MM.1S (cell line): ENCODE data around the gene IGF2BP3.

Experiments
- DNase-seq: peaks from one replicate; pipeline ENCODE4 v3.0.0-alpha.2; 2015
- H2AFZ ChIP-seq: fragments of 300-600 bp; sonication (generic); 2 replicates; pipeline ENCODE4 v1.6.0; 2016; ENCODE audit warnings: antibody characterized with exemption, low read length
- H3F3A ChIP-seq: fragments of 300-600 bp; sonication (generic); 2 replicates; pipeline ENCODE4 v1.6.1; 2016; ENCODE audit warnings: mild to moderate bottlenecking, antibody characterized with exemption, low read length, moderate library complexity, mixed read lengths; ENCODE audit not compliant: insufficient read depth
- H3K27ac ChIP-seq: fragments of 300-600 bp; sonication (generic); 2 replicates; pipeline ENCODE4 v1.5.1; 2016; ENCODE audit warnings: mild to moderate bottlenecking, low read length
- H3K27me3 ChIP-seq: fragments of 300-600 bp; sonication (generic); replicated peaks from 2 replicates; pipeline ENCODE4 v1.6.0; 2016; ENCODE audit warnings: low read length; ENCODE audit not compliant: insufficient read depth
- H3K36me3 ChIP-seq: fragments of 300-600 bp; sonication (generic); replicated peaks from 2 replicates; pipeline ENCODE4 v1.6.1; 2016; ENCODE audit warnings: mild to moderate bottlenecking, low read length, mixed read lengths; ENCODE audit not compliant: insufficient read depth
- H3K4me1 ChIP-seq: fragments of 300-600 bp; sonication (generic); 2 replicates; pipeline ENCODE4 v1.6.1; 2016; ENCODE audit warnings: low read length, mixed read lengths
- H3K4me2 ChIP-seq: fragments of 300-600 bp; sonication (generic); 2 replicates; pipeline ENCODE4 v1.6.0; 2016; ENCODE audit warnings: low read depth, low read length
- H3K4me3 ChIP-seq: fragments of 300-600 bp; sonication (generic); 2 replicates; pipeline ENCODE4 v1.5.1; 2016; ENCODE audit warnings: low read length, mixed read lengths
- H3K79me2 ChIP-seq: fragments of 300-600 bp; sonication (generic); 2 replicates; pipeline ENCODE4 v1.6.1; 2016; ENCODE audit warnings: mixed run types, low read length, mixed read lengths
- H3K9ac ChIP-seq: fragments of 300-600 bp; sonication (generic); 2 replicates; pipeline ENCODE4 v1.6.1; 2016; ENCODE audit warnings: low read length, mixed read lengths
- H3K9me2 ChIP-seq: fragments of 300-600 bp; sonication (generic); replicated peaks from 2 replicates; pipeline ENCODE4 v1.6.1; 2016; ENCODE audit warnings: mild to moderate bottlenecking, low read length, mixed read lengths; ENCODE audit not compliant: insufficient read depth
- H3K9me3 ChIP-seq: fragments of 300-600 bp; sonication (generic); replicated peaks from 2 replicates; pipeline ENCODE4 v1.6.1; 2016; ENCODE audit warnings: mild to moderate bottlenecking, low read length, mixed read lengths; ENCODE audit not compliant: insufficient read depth
- H4K20me1 ChIP-seq: fragments of 300-600 bp; sonication (generic); 2 replicates; pipeline ENCODE4 v1.6.1; 2016; ENCODE audit warnings: mild to moderate bottlenecking, low read length, moderate library complexity, mixed read lengths; ENCODE audit not compliant: insufficient read depth
- EZH2 ChIP-seq: fragments of 300-600 bp; sonication (generic); optimal IDR thresholded peaks from 2 replicates; pipeline ENCODE3; 2017; ENCODE audit warnings: low read depth, mild to moderate bottlenecking, antibody characterized with exemption, low read length, mixed read lengths
- EZH2phosphoT487 ChIP-seq: fragments of 300-600 bp; sonication (generic); IDR thresholded peaks from 2 replicates; pipeline ENCODE4 v1.6.1; 2018; ENCODE audit warnings: antibody characterized with exemption, low read length
- TF ChIP-seq, protein P1 (sequence below): fragments of 300-600 bp; sonication (generic); IDR thresholded peaks from 2 replicates; pipeline ENCODE4 v1.5.1; 2016; ENCODE audit warnings: antibody characterized with exemption, low read length, mixed read lengths

The IGF2BP3 gene

DNA sequence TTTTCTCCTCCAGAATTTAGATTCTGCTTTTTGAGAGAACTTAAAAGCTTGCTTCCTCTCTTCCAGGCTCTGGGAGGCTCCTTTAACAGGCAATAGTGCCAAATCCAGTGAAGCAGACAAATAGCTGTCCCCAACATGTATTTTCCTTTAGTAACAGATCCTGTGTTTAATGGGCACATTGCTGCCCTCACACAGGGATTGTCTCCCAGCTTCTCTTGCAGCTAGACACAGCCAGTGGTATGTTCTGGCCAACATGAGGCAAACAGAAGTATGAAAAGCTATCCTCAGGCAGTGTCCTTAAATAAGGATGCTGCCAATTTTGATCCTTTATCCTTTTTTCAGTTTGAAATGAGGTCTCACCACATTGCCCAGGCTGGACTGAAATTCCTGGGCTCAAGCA, 132.9 kb downstream of the IGF2BP3 start:
- H3K9me3 ChIP-seq = no peaks in the 10 kb centered on the region
- no peaks in the 10 kb centered on the region for H3F3A ChIP-seq
- no peak for DNase-seq
- no peaks in the 10 kb centered on the region for H3K4me1 ChIP-seq
- no peaks in the 10 kb centered on the region for H3K27me3 ChIP-seq
- H3K9me2 ChIP-seq = no peaks in the 10 kb centered on the region
- no peaks in the 10 kb centered on the region for H3K36me3 ChIP-seq
- H3K27ac ChIP-seq = no peak overlapping the region
- no peaks in the 10 kb centered on the region for H4K20me1 ChIP-seq
- TF ChIP-seq, protein P1, sequence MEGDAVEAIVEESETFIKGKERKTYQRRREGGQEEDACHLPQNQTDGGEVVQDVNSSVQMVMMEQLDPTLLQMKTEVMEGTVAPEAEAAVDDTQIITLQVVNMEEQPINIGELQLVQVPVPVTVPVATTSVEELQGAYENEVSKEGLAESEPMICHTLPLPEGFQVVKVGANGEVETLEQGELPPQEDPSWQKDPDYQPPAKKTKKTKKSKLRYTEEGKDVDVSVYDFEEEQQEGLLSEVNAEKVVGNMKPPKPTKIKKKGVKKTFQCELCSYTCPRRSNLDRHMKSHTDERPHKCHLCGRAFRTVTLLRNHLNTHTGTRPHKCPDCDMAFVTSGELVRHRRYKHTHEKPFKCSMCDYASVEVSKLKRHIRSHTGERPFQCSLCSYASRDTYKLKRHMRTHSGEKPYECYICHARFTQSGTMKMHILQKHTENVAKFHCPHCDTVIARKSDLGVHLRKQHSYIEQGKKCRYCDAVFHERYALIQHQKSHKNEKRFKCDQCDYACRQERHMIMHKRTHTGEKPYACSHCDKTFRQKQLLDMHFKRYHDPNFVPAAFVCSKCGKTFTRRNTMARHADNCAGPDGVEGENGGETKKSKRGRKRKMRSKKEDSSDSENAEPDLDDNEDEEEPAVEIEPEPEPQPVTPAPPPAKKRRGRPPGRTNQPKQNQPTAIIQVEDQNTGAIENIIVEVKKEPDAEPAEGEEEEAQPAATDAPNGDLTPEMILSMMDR = no peak
- TF ChIP-seq EZH2phosphoT487 (no peak), EZH2 (no peak)
- H2AFZ ChIP-seq = no peak overlapping the region
- H3K4me3 ChIP-seq = no peak overlapping the region
- H3K4me2 ChIP-seq = no peak overlapping the region
- no peak overlapping the region for H3K9ac ChIP-seq
- no peaks in the 10 kb centered on the region for H3K79me2 ChIP-seq

DNA sequence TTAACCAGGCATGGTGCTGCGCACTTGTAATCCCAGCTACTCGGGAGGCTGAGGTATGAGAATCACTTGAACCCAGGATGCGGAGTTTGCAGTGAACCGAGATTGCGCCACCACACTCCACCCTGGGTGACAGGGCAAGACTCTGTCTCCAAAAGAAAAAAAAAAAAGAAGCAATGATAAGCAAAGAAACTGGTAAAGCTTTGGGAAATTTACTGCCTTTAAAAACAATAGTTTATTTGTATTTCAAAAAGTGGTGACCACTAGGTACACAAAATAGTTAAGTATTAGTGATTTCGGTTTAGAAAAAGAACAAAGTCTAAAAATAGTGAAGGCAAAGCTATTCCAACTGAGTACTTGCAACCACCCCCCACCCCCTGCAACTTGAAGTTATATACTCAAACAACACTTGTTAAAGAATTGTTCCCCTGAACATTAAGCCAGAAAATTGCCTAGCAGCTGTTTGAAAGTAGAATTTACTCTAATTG, 133.4 kb downstream of the IGF2BP3 start:
- no peaks in the 10 kb centered on the region for H3K9me3 ChIP-seq
- no peaks in the 10 kb centered on the region for H3F3A ChIP-seq

DNA sequence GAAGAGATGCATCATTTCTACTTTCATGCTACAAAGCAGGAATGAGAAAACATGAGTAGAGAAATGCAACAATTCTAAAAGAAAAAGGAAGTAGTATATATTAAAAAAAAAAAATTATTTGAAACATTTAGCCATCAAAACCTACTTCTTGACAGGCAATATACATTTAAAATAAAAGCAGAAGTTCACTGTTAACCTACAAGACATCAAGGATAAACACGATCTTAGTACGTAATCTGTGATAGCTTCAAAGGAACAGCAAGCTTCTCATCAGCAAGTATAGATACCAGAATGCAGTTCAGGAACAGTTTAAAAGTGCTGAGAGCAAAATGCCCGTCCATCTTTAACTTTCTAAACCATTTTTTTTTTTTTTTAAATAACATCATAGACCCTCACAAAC, 134.2 kb downstream of the IGF2BP3 start:
- no peak overlapping the region for H2AFZ ChIP-seq
- TF ChIP-seq EZH2 = no peak
- TF ChIP-seq, protein P1 = no peak
- TF ChIP-seq EZH2phosphoT487 = no peak
- H3K27ac ChIP-seq = no peak overlapping the region
- no peaks in the 10 kb centered on the region for H3K36me3 ChIP-seq
- no peaks in the 10 kb centered on the region for H3K4me1 ChIP-seq
- no peak for DNase-seq
- no peaks in the 10 kb centered on the region for H3F3A ChIP-seq
- H3K4me2 ChIP-seq = no peak overlapping the region
- no peaks in the 10 kb centered on the region for H3K9me3 ChIP-seq
- no peaks in the 10 kb centered on the region for H3K79me2 ChIP-seq
- no peak overlapping the region for H3K4me3 ChIP-seq
- no peaks in the 10 kb centered on the region for H3K9me2 ChIP-seq
- no peaks in the 10 kb centered on the region for H3K27me3 ChIP-seq
- H4K20me1 ChIP-seq = no peaks in the 10 kb centered on the region
- H3K9ac ChIP-seq = no peak overlapping the region

More for the DNA sequence above, 133.4 kb downstream of the IGF2BP3 start:
- no peak for DNase-seq
- Histone ChIP-seq H3K27me3 (no peaks in the 10 kb centered on the region), H3K9me2 (no peaks in the 10 kb centered on the region), H3K4me2 (no peak overlapping the region), H2AFZ (no peak overlapping the region), H3K79me2 (no peaks in the 10 kb centered on the region), H3K27ac (no peak overlapping the region), H4K20me1 (no peaks in the 10 kb centered on the region), H3K36me3 (no peaks in the 10 kb centered on the region), H3K9ac (no peak overlapping the region), H3K4me3 (no peak overlapping the region), H3K4me1 (no peaks in the 10 kb centered on the region)
- TF ChIP-seq, protein P1 = no peak
- TF ChIP-seq EZH2phosphoT487 = no peak
- no peak for TF ChIP-seq EZH2
